ENCODE results near the gene SLC35F3.
"Not testable (repeated sequence)": the region's sequence is repeated elsewhere in the genome, so short reads cannot be mapped to it uniquely, and the experiment has no call there.

The SLC35F3 gene

DNA sequence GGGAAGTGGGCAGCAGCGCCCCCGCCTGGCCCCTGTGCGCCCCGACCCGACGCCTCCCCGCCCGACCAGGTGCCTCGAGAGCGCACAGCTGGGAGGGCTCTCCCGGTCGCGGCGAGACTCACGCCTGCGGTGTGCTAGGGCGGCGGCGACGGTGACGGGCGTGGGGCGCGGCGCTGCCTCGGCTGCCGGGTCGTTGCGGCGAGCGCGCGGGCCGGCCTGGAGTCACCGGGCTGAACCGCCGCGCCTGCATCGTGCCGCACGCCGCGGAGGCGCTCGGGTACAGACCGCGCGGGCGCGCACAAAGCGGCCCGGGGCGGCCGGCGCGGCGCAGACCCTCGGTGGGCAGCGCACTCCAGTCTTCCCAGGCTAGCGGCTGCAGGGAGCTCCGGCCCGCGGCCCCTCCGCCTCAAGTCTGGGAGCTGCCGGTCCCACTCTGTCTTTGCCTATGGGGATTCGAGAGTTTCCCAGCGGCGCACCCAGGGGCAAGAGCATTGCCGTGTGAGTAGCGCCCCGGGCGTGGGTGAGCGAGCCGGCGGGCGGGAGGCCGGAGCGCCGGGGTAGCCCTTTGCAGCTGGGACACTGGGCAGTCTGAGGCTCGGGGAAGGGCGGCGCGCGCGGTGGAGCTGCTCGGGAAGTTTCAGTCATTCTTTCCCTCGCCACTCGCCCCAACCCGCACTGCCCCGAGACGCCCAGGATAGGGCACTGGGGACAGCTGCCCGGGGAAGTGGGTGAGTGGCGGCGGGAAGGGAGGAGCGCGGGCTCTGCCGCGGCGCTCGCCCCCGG, at the start of gene SLC35F3:
Gene SLC35F3 (plus strand): TSS at position 44 of the 783 bp plus-strand sequence.
- DNase-seq, result no peak

DNA sequence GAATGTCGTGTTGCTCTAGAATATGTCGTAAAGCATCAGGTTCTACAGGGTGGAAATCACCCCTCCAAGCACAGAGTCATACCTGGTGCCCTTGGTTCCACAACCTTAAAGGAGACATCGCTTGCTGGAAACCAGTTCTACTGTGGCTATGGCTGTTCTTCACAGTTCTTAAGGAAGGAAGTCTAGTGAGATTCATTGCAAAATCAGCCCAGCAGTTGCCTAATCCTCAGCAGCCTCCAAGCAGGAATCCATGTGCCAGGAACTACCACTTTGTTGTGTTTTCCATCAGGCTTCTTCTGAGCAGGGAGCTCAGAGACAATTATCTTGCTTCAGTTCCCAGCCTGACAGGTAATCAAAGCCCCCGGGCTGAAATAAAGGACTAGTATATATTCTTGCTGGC, 45.0 kb upstream of the SLC35F3 start:
- no peak for DNase-seq

DNA sequence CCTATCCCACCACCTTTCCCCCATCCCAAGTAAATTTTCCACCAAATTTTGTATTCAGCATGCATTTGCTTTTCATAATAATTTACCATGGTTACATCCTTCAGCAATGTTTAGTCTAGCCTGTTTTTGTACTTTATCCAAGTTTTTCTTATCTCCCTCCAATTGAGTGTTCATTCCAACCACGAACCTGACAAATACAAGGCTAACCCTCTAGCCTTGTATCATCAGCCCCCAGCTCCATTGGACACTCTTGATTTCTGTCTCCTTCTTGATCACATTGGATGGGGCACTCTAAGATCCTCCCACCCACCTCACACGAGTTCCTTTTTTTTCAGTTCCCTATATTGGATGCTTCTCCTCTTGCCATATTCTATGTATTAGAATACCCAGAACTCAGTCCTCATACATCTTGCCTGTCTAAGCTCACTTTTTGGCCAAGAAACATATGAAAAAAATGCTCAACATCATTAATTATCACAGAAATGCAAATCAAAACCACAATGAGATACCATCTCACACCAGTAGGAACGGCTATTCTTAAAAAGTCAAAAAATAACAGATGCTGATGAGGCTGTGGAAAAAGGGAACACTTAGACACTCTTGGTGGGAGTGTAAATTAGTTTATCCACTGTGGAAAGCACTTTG, 40.5 kb upstream of the SLC35F3 start:
- DNase-seq, result no peak

DNA sequence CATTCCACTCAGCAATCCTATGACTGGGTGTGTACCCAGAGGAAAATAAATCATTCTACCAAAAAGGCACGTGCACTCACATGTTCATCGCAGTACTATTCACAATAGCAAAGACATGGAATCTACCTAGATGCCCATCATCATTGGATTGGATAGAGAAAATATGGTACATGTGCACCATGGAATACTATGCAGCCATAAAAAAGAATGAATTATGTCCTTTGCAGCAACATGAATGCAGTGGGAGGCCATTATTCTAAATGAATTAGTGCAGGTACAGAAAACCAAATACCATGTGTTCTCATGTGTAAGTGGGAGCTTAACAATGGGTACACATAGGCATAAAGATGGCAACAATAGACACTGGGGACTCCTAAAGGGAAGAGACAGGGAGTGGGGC, 39.9 kb upstream of the SLC35F3 start:
- no peak for DNase-seq

DNA sequence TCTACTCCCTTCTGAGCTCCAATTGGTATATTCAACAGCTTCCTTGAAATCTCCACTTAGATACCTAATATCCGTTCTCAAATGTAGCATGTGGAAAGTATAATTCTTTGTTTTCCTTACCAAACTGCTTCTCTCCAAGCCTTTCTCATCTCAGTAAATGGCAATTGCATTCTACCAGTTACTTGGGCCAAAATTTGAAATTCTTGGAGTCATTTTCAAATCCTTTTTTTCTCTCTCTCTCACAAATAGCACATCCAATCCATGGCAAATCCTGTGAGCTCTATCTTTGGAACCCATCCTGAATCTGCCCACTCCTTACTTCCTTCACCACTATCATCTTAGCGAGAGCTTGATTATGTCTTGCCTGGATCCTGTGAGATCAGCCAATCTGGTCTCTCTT, 39.3 kb upstream of the SLC35F3 start:
- no peak for DNase-seq

DNA sequence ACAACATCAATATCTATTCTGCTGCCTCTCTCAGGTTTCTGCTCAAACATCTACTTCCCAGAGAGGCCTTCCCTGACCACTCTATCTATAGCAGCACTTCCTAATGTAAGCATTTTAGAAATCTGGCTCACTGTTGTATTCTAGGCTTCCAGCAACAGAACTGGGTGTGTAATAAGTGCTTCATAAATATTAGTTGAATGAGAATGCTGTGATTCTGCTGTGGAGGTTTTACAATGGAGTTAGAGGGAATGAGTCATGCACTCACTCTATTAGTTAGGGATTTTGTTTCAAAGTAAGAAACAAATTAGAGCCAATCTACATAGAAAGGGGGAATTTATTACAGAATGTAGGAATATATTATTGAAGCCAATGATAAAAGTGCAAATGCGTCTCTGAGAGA, 38.6 kb upstream of the SLC35F3 start:
- no peak for DNase-seq

DNA sequence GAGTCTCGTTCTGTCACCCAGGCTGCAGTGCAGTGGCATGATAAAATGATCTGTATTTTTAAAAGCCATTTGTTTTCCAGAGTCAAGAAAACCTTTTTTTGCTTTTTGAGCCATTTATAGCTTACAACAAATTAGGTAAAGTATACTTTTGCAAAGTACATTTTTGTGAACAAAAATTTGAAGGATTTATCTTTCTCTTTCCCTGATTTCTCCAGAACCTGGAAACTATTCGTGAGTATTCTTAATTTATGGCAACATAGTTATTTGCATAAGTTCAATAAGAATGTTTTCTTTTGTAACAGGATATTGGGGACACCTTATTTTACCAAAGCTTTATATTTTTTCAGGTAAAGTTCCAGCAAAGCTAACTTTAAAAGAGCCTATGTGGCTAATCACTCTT, 37.4 kb upstream of the SLC35F3 start:
- no peak for DNase-seq

DNA sequence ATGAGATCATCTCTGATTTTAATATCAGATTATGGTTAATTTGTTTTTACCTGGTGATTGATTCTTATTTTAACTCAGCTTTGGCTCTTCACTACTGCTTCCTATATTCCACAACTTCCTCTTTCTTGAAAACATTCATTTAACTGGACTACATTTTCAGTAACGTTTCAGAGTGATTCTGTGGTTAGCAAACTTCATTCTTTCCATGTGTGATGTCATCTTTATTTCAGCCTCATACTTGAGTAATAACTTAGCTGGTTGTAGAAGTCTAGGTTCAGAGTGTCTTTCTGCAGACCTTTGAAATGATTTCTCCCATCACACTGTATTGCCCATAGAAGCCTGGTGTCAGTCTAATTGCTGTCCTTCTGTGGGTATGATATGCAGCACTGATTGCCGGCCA, 36.0 kb upstream of the SLC35F3 start:
- DNase-seq, result no peak

DNA sequence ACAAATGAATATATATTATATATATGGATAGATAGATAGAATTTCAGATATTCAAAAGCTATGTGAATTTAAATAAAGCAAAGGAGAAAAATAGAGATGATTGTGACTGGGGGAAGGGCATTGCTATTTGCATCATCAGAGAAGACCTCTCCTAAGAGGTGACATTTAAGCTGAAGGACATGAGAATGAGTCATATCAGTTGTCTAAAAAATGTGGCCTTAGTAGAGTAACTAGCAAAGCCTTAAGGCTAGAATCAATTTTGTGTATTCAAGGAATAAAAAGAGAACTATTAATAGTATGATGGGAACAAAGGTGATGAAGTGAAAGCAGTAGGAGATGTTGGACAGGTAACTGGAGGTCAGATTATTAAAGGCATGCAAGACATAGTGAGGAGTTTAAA, 34.8 kb upstream of the SLC35F3 start:
- DNase-seq, result no peak

DNA sequence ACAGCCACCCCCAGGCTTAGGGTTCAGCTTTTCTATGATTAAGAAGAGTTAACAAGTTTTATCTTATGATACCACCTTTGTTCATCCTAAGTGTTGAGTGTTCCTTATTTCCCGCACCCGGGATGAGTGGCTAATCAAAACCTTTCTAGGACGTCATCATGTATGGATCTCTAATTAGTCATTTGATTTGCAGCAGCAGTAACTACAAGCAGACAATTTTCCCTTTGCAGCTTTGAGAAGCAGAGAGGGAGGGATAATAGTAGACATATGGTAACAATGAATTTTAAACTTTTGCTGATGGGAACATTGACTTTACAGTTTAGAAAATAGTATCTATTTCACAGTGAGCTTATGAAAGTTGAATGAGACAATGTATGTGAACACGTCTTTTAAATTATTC, 30.8 kb upstream of the SLC35F3 start:
- no peak for DNase-seq

DNA sequence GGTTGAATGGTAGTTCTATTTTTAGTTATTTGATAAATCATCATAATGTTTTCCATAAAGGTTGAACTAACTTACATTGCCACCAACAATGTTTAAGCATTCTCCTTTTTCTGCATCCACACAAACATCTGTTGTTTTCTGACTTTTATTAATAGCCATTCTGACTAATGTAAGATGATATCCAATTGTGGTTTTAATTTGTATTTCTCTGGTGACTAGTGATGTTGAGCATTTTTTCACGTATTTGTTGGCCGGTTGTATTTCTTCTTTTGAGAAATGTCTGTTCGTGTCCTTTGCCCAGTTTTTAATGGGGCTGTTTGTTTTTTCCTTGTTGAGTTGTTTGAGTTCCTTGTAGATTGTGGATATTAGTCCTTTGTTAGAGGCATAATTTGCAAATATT, 24.6 kb upstream of the SLC35F3 start:
- no peak for DNase-seq

DNA sequence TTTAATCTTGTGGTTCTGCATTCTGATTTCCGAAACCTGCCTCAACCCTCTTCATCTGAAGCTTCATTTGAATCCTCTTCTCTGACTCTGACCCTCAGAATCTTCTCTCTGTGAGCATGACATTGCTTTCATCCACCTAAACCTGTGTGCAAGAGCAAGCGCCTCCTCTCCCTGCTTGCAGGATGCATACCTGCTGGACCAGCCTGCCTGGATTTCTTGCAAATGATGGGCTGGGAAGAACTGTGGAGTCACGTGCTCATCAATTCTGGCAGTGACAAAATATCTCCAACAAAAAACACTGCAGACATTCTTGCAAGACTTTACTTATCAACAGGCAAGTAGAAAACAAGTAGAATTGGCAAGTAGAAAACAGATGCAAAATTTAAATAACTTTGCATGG, 20.8 kb upstream of the SLC35F3 start:
- no peak for DNase-seq

DNA sequence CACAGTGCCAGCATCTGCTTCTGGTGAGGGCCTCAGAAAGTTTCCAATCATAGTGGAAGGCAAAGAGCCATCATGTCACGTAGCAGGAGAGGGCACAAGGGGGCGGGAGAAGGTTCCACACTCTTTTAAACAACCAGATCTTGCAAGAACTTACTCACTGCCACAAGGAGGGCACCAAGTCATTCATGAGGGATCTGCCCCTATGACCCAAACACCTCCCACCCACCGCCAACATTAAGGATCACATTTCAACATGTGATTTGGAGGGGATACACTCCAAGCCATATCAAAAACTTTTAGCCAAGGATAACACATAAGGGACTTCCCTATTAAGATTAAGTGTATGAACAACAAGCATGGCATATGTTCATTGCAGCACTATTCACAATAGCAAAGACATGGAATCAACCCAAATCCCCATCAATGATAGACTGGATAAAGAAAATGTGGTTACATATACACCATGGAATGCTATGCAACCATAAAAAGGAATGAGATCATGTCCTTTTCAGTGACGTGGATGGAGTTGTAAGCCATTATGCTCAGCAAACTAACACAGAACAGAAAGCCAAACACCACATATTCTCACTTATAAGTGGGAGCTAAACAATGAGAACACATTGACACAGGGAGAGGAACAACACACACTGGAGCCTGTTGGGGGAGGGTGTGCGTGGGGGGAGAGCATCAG, 19.9 kb upstream of the SLC35F3 start:
- DNase-seq, result no peak

DNA sequence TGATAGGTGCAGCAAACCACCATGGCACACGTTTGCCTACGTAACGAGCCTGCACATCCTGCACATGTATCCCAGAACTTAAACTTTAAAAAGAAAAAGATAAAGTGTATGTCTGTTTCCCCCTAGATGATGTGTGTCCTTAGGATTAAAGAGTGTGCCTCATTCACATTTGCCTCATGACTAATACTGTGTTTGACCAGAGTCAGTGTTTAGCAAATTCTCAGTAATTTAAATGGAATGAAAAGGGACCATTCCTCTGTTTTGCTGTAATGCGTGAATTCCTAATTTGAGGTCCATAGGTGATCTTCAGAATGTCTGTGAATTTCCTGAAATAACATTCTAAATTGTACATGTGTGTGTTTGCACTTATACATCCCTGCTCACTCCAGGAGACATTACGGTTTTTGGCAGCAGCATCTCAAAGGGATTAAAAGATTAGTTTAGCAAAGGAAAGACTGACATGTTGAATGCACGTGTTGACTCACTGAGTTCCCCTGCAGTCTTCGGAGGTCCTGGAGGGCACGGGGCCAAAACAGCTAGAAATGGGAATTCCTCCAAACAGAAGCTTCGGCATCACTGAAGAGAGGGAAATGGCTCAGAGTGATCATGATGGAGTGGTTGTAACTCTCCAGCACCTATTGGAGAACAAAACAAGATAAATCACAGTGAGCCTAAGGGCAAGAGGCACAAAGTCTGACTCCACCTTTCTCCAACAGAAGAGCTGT, 19.1 kb upstream of the SLC35F3 start:
- DNase-seq, result no peak

DNA sequence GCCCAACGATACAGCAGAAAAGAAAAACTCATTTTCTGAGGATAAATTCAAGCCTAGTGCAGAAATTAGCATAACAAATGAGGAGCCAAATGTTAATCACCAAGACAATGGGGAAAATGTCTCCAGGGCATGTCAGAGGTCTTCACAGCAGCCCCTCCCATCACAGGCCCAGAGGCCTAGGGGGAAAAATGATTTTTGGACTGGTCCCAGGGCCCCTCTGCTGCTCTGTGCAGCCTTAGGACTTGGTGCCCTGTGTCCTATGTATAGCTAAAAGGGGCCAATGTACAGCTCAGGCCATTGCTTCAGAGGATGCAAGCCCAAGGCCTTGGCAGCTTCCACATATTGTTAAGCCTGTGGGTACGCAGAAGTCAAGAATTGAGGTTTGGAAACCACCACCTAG, 13.3 kb upstream of the SLC35F3 start:
- not testable (repeated sequence) for DNase-seq

DNA sequence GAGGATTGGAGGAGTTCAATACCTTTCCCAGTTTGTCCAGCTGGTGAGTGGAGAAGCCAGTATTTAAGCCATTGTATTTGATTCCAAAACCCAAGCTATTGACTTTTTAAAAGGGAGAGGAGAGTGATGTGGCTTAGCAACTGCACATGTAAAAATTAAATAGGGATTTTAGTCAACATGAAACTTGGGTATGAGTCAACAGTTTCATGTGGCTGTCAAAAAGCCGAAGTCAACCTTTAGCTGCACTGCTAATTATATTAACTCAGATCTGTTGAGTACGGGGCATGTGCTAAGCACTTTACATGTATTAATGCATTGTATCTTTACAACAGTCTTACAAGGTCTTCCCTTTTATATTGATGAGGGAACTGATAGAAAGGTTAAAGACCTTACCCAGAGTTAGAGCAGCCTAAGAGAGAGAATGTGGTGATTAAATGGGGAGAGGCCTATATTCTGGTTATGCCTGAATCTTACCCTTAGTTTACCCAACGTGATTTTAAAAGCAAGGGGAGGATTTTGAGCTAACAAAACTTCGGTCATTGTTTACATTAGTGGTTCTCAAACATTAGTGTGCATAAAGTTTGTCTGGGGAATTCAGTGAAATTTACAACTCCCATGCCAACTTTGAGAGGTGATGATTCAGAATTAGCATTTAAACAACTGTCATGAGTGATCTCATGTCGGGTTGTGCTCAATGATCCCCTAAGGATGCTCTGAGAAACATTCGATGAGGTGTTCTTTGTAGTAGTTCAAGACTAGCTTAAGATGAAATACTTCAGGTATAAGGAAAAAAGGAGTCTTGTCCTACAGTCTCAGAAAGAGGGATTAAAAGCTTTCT, 6.9 kb upstream of the SLC35F3 start:
- no peak for DNase-seq

DNA sequence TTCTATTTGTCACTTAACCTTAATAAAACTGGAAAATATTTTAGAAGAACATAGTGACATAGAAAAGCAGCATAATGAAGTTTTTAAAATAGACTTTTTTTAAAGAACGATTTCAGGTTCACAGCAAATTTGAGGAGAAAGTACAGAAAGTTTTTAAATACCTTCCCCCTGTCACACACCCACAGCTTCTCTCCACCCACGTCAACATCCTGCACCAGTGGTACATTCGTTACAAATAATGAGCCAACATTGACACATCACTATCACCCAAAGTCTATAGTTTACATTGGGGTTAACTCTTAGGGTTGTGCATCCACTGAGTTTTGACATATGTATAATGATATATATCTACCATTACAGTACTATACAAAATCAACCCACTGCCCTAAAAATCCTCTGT, 3.0 kb upstream of the SLC35F3 start:
- no peak for DNase-seq

DNA sequence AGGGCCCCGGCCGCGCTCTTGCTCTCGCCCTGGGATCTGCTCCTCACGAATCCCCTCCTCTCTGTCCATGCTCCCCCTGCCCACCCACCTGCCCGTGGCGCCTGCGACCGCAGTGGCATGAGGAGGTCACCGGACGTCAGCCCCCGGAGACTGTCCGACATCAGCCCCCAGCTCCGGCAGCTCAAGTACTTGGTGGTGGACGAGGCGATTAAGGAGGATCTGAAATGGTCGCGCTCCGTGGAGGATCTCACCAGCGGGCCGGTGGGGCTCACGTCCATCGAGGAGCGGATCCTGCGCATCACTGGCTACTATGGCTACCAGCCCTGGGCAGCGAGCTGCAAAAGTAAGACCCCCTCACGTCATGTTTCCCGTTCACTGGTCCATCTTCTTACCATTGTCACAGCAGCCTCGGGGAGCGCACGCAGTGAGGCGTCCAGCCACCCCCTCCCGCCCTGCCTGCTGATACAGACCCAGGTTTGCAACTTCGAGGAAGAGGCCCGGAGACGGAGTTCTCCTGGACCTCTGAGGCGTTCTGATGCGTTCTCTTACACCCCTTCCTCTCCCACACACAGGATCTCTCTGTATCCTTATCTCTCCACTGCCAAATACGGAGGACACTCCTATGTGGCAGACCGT, 1.1 kb downstream of the SLC35F3 start:
- no peak for DNase-seq

DNA sequence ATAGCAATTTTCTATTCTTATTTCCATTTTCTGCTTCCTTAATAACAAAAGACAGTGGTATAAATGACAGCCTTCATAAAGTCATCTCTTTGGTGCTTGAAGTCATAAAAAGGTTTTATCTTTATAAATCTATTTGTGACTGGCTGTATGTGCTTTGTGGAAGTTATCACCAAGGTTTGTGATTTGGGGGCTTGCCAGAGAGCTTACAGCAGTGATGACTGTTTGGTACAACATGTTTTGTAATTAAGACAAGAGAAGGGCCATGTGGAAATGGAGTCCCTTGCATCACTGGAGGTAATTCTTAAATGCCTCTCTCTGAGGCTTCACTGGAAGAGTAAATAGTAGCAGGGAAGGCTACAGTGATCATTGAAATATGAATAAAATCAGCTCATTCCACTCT, 2.7 kb downstream of the SLC35F3 start:
- no peak for DNase-seq

DNA sequence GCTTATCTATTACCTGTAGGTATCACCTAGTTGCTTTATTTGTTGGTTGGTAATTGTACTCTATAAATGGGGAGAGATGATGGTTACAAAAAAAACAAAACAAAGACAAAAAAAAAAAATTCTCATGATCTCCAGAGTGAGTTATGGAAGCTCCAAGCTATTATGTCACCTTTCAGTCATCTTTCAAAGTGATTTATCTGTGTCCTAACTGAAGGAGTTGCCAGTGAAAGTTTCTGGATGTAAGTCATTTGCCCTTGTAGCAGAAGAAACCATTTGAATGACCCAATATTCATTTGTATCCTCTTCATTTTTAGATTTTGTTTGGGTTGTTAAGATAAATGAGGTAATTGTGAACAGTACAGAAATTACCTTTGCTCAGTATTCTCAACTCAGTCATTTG, 3.6 kb downstream of the SLC35F3 start:
- DNase-seq, result no peak

DNA sequence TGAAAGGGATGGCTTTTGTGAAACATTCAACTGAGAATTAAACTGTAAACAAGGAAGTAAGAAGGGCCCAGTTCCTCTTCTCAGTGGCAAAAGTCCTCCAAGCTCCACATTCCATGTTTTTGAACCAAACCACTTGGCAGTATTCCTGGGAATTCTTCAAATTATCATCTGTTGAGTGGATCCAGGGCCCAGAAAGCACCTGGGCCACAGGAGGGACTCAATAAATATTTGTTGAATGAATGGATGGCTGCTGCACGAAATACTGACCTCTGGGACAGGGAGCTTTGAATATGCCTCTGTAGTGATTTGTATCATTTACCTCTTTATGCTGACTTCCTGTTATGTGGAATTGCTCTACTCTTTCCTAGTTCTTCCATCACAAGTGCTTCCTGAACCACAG, 4.7 kb downstream of the SLC35F3 start:
- DNase-seq, result no peak

DNA sequence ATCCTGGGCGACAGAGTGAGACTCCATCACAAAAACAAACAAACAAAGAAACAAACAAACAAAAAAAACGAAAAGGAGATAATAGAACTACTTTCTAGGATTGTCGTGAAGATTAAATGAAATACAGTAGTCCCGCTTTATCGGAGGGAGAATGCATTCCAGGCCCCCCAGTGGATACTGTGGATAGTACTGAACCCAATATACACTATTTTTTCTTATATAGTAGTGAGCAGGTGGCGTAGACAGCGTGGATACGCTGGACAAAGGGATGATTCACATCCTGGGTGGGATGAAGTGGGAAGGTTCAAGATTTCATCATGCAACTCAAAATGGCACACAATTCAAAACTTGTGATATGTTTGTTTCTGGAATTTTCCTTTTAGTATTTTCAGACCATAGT, 8.0 kb downstream of the SLC35F3 start:
- DNase-seq, result no peak
